ENCODE data around the gene PHLDA1.
"Not testable (repeated sequence)": the region's sequence is repeated elsewhere in the genome, so short reads cannot be mapped to it uniquely, and the experiment has no call there.

PHLDA1 gene

GRCh38 chr12:75986001-75986746, 45.4 kb downstream of the PHLDA1 start:
- DNase-seq (ENCODE audit: low read depth in 2 of 2): no peak

DNA sequence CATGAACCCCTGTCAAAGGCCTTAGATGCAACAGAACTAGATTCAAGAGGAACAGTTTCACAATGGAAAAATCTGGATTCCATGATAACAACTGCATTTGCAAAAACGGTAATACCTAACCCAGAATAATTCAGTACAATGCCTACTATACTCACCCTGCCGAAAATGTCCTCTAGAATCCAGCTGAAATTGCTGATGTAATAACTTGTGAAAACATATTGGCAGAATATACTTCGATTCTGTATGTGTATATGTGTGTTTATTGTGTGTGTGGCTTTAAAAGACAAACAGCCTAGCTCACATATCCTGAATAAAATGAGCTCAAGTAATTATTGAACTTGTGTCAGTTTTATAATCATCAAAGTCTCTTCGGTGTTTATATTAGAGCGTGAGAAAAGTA, 46.0 kb downstream of the PHLDA1 start:
- DNase-seq (ENCODE audit: low read depth in 2 of 2): no peak

DNA sequence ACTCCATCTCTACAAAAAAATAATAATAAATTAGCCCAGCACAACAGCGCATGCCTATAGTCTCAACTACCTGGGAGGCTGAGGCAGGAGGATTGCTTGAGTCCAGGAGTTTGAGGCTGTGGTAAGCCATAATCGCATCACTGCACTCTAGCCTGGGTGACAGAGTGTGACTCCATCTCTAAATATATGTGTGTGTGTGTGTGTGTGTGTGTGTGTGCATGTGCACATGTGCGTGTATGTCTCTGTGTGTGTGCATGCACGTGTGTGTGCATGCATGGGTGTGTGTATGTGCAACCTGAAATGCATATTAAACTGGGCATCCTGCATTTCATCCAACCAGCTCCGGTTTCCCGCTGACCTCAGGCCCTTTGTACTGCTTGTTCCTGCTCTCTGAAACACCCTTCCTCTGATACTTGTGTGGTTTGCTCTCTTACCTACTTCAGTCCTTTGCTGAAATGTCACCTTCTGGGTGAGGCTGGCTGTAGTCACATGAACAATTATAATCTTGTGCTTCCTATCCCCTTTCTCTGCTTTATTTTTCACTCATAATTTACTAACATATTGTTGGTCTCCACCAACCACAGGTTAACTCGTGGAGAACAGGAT, 46.9 kb downstream of the PHLDA1 start:
- no peak for DNase-seq (ENCODE audit: low read depth in 2 of 2)

- DNase-seq (ENCODE audit: low read depth in 2 of 2): not testable (repeated sequence)
Measured at GRCh38 chr12:75983851-75984250, 47.7 kb downstream of the PHLDA1 start.

GRCh38 chr12:75982979-75983660, 48.5 kb downstream of the PHLDA1 start:
- no peak for DNase-seq (ENCODE audit: low read depth in 2 of 2)

- DNase-seq (ENCODE audit: low read depth in 2 of 2): no peak
Measured at GRCh38 chr12:75982169-75982564, 49.4 kb downstream of the PHLDA1 start.

GRCh38 chr12:75981247-75982168, 50.1 kb downstream of the PHLDA1 start:
- DNase-seq (ENCODE audit: low read depth in 2 of 2): no peak

- peak in 1 of 2 donors; percentile 6 for DNase-seq (ENCODE audit: low read depth in 2 of 2)
Measured at GRCh38 chr12:75979181-75979580, 52.4 kb downstream of the PHLDA1 start.

GRCh38 chr12:75978677-75979076, 52.9 kb downstream of the PHLDA1 start:
- DNase-seq (ENCODE audit: low read depth in 2 of 2): no peak

DNA sequence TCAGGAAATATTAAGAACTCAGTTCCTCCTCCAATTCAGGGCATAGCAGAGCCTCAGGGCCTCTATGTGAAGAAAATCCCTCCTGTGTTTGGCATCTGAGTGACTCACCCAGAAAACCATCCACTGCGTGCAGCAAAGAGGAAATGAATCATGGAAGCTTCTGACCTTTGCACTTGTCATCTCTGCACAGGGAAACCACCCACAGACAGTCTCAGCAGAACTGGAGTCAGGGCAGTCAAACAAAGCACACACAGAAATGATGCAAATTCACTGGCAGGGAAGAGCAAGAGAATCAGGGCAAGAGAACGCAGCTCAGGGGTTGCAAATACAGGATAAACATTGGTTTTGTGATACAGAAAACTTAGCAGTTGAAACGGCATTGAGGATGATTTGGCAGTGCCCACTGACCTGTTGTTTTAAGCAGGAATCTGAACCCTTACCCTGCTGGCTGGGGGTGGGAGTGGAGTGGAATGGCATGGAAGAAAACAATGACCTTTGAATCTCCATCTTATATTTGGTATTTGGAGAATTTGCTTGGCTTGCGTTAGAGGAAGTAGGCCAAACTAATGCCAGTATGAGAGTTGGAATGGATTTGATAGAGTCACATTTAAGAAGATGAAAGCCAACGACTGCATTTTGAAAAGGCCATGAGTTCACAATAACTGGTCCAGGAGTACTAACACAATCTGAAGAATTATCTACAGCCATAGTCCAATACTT, 53.5 kb downstream of the PHLDA1 start:
- DNase-seq (ENCODE audit: low read depth in 2 of 2): peak; percentile 33 to 56

DNA sequence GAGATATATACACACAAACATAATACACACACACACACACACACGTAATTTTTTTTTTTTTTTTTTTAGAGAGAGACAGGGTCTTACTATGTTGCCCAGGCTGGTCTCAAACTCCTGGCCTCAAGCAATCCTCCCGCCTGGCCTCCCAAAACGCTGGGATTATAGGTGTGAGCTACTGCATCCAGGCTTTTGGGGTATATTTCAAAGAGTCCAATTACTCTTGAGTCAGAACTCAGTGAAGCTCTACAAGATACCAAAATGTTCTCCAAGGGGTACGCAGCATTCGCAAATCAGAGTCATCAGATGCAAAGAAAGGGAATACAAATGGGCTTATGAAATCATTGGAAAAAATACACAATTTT, 54.0 kb downstream of the PHLDA1 start:
- no peak for DNase-seq (ENCODE audit: low read depth in 2 of 2)

- DNase-seq (ENCODE audit: low read depth in 2 of 2): no peak
Measured at GRCh38 chr12:75976913-75977312, 54.7 kb downstream of the PHLDA1 start.

DNA sequence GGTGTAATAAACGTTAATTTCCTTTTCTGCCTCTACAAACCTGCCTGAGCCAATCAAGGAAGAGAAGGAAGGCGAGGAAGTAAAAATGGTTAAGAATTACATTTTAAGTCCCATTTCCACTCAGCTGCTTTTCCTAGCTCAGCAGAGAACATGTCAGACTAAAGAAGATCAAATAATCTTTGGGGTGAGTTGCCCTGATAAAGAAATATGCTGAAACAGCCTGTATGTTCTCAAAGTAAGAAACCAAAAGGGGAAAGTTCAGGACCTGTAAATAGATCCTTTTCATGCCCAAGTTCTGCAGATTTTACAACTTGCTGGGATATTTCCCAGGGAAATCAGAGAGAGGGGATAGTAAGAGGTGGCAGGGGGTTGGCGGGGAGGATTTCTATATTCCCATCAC, 55.5 kb downstream of the PHLDA1 start:
- DNase-seq (ENCODE audit: low read depth in 2 of 2): no peak

- DNase-seq (ENCODE audit: low read depth in 2 of 2): no peak
Measured at GRCh38 chr12:75975702-75976101, 55.9 kb downstream of the PHLDA1 start.
